GM18508 (cell line): ENCODE results near the gene FSTL5.
"Not testable (repeated sequence)": the region's sequence is repeated elsewhere in the genome, so short reads cannot be mapped to it uniquely, and the experiment has no call there.

Experiments used
- ATAC-seq: cut with Tn5 transposase; IDR thresholded peaks from one replicate; pipeline ENCODE4 v1.9.1; 2021; ENCODE audit warnings: moderate number of reproducible peaks; ENCODE audit not compliant: insufficient read depth, unreplicated experiment

The FSTL5 gene

DNA sequence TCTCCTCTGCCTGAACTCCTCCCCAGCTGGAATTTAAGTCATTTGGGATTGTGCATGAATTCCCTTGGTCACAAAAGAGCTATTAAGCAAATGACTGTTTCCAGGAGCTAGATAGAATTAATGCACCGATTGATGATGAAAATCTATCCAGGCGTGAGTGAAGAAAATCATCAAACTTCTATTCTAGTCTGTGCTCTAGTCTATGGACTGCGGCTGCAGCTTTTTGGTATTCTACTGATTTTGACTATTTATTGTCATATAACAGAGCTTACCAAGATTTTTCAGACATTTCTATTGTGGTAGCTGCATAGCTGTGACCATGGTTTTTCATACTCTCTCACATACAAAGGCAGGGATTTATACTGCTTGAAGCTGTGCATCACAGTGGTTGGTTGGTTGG, 403.8 kb downstream of the FSTL5 start:
- ATAC-seq, result no peak

GRCh38 chr4:161758412-161758811, 405.4 kb downstream of the FSTL5 start:
- ATAC-seq, result not testable (repeated sequence)

DNA sequence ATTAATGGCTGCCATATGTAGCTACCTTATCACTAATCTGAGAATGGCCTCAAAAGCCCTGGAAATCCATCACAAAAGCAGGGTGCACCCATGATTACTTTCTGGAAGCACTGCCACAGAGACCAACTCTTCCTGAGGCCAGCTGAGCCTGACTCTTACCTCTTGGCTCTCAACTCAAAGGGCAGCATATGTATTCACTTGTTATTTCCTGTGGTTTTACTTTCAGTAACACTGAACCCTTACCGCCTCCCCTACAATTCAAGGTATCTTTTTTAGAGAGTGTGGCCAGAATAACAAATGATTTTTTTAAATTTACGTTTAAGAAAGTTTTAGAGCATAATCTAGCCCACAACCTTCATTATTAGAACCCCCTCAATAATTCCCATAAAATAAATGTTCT, 434.9 kb downstream of the FSTL5 start:
- no peak for ATAC-seq

DNA sequence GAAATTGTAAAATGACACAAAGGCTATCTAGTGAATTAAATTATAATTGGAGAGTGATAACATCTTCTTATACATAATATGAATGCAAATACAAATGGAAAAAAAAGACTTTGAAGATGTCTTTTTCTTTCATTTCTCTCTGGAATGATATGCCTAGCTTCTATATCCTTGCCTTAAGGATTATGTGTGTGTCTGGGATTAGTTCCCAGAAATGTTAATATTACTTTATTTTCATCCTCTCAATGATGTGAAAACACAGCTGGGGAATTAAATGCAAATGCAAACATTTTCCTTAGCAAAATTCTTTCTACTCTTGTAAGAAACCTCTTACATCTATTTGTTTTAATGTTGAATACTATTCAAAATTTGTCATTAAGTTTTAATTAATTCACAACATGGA, 441.9 kb downstream of the FSTL5 start:
- ATAC-seq, result no peak

DNA sequence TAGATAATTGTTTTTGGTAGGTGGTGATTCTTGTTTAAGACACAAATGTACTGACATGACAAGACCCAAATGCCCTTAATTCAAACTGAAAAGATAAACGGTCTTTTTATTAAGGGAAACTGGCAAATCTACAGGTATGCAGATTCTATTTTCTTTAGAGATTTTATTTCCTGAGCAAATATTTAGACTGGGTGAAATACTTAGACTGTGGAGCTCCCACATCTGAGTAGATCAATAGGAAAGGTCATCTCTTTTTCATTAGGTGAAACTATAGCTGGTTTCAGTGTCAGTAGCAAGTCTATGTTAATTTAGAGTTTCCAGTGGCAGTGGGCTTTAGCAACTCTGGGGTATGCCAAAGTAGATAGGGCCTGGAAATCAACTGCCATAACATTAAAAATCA, 446.7 kb downstream of the FSTL5 start:
- ATAC-seq, result no peak

- no peak for ATAC-seq
Observed at GRCh38 chr4:161714931-161715330, 448.9 kb downstream of the FSTL5 start.

DNA sequence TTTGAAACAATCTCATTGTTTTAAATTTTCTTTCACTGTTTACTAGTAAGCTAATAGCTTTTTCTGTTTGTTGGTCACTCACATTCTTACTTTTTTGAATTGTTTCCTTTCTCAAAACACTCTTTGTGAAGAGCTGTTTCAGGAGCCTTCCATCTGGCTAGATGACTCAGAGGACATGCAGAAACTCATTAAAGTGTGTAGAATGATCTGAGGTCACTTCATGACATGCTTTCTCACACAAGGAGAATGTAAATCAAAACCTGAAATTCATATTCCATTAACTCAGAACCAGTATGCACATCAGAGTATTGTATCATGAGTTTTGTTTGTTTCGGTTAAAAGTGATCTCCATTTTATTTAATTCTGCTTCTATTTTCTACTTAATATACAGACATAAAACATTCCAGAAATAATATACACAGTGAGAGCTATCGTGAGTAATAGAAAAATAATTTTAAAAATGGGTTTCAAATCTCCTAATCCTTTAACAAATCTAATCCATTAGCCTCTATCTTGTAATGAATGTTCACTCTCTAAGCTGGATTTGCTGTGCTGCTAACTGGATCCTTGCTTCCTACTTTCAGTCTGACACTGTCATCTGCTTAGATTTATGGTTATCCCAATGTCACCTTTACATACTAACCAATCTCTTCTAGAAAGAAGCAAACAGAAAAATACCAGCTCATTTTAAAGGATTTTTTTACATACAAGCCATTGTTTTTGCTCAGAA, 449.6 kb downstream of the FSTL5 start:
- no peak for ATAC-seq

- no peak for ATAC-seq
Observed at GRCh38 chr4:161704653-161705052, 459.1 kb downstream of the FSTL5 start.

DNA sequence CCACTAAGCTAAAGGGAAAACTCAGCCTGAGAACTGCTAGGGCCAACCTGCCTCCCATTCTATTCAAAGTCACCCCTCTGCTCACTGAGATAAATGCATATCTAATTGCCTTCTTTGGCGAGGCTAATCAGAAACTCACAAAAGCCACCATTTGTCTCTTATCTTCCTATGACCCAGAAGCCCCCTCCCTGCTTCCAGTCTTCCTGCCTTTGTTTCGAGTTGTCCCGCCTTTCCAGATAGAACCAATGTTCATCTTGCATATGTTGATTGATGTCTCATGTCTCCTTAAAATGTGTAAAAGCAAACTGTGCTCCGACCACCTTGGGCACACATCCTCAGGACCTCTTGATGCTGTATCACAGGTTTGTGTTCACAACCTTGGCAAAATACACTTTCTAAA, 459.8 kb downstream of the FSTL5 start:
- ATAC-seq, result no peak

- ATAC-seq, result no peak
Observed at GRCh38 chr4:161702287-161702686, 461.5 kb downstream of the FSTL5 start.

GRCh38 chr4:161696944-161697343, 466.9 kb downstream of the FSTL5 start:
- no peak for ATAC-seq

DNA sequence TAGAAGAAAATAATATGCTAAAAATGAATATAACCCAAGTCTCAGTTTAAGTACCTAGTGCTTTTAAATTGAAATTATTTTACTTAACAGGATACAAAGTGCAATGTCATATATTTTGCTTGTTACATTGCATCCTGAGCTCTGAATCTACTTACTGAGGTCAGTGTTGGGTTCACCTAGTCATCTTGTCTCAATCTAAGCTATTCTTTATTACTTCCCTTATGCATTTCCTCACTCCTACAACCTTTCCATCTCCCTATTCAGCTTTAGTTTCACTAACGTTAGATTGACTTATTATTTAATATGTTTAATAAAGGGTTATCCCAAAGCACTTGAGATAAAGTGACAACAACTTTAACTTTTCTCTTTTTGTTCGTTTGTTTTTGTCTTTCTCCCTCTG, 483.7 kb downstream of the FSTL5 start:
- ATAC-seq, result no peak

DNA sequence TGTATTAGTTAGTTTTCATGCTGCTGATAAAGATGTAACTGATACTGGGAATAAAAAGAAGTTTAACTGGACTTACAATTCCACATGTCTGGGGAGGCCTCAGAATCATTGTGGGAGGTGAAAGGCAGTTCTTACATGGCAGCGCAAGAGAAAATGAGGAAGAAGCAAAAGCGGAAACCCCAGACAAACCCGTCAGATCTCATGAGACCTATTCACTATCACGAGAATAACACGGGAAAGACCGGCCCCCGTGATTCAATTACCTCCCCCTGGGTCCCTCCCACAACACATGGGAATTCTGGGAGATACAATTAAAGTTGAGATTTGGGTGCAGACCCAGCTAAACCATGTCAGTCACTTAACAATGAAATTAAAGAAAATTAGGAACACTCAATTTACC, 499.1 kb downstream of the FSTL5 start:
- no peak for ATAC-seq

DNA sequence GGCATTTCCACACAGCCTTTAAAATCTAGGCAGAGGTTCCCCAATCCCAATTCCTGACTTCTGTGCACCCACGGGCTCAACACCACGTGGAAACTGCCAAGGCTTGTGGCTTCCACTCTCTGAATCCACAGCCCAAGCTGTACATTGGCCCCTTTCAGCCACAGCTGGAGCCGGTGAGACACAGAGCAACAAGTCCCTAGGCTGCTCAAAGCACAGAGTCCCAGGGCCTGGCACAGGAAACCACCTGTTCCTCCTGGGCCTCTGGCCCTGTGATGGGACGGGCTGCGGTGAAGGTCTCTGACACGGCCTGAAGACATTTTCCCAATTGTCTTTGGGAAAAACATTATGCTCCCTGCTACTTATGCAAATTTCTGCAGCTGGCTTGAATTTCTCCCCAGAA, 500.0 kb downstream of the FSTL5 start:
- no peak for ATAC-seq

GRCh38 chr4:161658676-161659075, 505.1 kb downstream of the FSTL5 start:
- ATAC-seq, result no peak

GRCh38 chr4:161657616-161658015, 506.2 kb downstream of the FSTL5 start:
- ATAC-seq, result no peak

GRCh38 chr4:161656594-161656993, 507.2 kb downstream of the FSTL5 start:
- no peak for ATAC-seq

DNA sequence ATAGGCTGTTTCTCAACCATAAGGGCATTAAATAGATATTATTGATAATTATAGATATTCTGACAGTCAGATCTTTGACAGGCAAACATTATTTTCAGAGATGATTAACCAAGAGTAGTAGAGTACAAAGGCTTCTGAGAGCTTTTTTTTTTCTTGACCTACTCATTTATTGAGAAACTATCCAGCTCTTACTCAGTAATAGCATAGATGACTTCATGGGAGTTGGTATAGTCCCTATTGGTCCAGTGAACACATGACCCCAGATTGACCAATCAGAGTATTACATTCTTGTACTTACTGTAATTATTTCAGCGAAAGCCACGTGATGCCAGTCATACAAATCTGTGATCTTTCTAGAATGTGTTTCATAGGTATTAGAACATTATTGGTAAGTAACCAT, 508.7 kb downstream of the FSTL5 start:
- ATAC-seq, result no peak

DNA sequence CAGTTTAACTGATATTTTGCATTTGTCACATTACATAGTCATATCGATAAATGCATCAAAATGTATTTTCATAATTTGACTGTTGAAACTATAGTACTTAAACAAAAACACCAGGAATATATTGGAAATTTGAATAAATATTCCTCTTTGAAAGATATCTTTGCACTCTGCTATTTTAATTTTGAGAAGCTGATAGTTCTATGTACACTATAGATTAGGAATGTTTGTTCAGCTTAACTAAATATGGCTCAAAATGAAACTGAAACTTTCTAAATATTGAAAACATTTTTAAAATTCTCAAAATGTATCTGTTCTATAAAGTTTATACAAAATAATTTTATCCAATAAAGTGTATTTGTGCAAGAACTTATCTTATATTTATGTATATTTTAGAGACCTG, 510.1 kb downstream of the FSTL5 start:
- ATAC-seq, result no peak

DNA sequence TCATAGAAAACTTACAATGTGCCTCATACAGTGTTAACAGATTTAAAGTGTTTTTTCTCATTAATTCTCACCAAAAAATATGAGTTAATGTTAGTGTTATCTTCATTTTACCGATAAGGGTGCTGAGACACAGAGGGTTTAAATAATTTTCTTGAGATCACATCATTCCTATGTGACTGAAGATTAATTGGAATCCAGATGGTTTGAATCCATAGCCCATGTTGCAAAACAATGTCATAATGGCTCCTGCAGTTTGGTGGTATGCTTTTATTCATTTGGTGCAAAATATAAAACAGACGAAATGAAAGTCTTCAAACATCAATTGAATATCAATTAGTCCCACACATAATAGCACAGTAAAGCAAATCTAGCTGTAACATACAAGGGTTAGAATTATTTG, 512.2 kb downstream of the FSTL5 start:
- ATAC-seq, result no peak

GRCh38 chr4:161650812-161651211, 513.0 kb downstream of the FSTL5 start:
- ATAC-seq, result no peak

GRCh38 chr4:161647757-161648156, 516.0 kb downstream of the FSTL5 start:
- no peak for ATAC-seq

GRCh38 chr4:161642708-161643107, 521.1 kb downstream of the FSTL5 start:
- ATAC-seq, result no peak
